H1 (cell line): Measurements from ENCODE around the gene MED29. TPM values are rescaled to one million over a fixed set of nuclear protein-coding genes. Genes with fewer than 3 reads are reported as not detected.

ENCODE experiments used
- CTCF ChIA-PET: fragments of 300-600 bp; sonication (Branson Sonifier 250); formaldehyde crosslinking; loops from one replicate; lab custom pipeline; 2021; ENCODE audit not compliant: partially characterized antibody; lab: Charles Lee
- POLR2A ChIA-PET: fragments of 300-600 bp; sonication (Branson Sonifier 250); formaldehyde crosslinking; loops from one replicate; lab custom pipeline; 2021; ENCODE audit warnings: inconsistent platforms; ENCODE audit not compliant: partially characterized antibody; lab: Charles Lee
- DNase-seq, 2 experiments: peaks; one replicate each; pipeline versions ENCODE4 v3.0.0 to v3.0.0-alpha.2; 2010 to 2022; ENCODE audit warnings: low spot score in 2 of 2, low read depth in 1 of 2, mixed read lengths in 1 of 2
- FAIRE-seq: peaks from 2 replicates; lab custom pipeline; 2011; peaks lifted over from hg19 to GRCh38; lab: Jason Lieb, UNC
- H2AFZ ChIP-seq: 2 replicates; pipeline ENCODE4 v1.8.1; 2012; ENCODE audit warnings: low read length, inconsistent platforms
- H2AK5ac ChIP-seq: 2 replicates; pipeline ENCODE4 v1.6.1; 2013; ENCODE audit warnings: low read depth, low read length
- H2BK120ac ChIP-seq: replicated peaks from 2 replicates; pipeline ENCODE3; 2013; ENCODE audit warnings: low read depth, low read length, inconsistent platforms
- H2BK12ac ChIP-seq: 2 replicates; pipeline ENCODE4 v1.6.1; 2013; ENCODE audit warnings: low read depth, low read length
- H2BK15ac ChIP-seq: 2 replicates; pipeline ENCODE4 v1.6.1; 2013; ENCODE audit warnings: low read length
- H2BK20ac ChIP-seq: 2 replicates; pipeline ENCODE4 v1.6.1; 2013; ENCODE audit warnings: low read length
- H2BK5ac ChIP-seq: 2 replicates; pipeline ENCODE4 v1.6.1; 2013; ENCODE audit warnings: low read depth, low read length
- H3K14ac ChIP-seq: 2 replicates; pipeline ENCODE4 v1.6.1; 2013; ENCODE audit warnings: inconsistent platforms; ENCODE audit not compliant: insufficient read length
- H3K18ac ChIP-seq: 2 replicates; pipeline ENCODE4 v1.6.1; 2013; ENCODE audit warnings: low read length; ENCODE audit errors: extremely low read depth
- H3K23ac ChIP-seq: 2 replicates; pipeline ENCODE4 v1.6.1; 2013; ENCODE audit warnings: inconsistent platforms; ENCODE audit not compliant: insufficient read length
- H3K23me2 ChIP-seq: 2 replicates; pipeline ENCODE4 v1.6.1; 2013; ENCODE audit warnings: low read depth, low read length
- H3K27ac ChIP-seq: 2 replicates; pipeline ENCODE4 v1.6.1; 2011; ENCODE audit warnings: low read depth, low read length, inconsistent platforms
- H3K27me3 ChIP-seq, 4 experiments: replicated peaks in 1 of 4; 1 replicate in 1 of 4; 2 replicates in 3 of 4; pipeline versions ENCODE4 v1.6.1 to v1.8.1; 2011 to 2013; ENCODE audit warnings: low read length in 3 of 4, mild to moderate bottlenecking in 3 of 4, inconsistent platforms in 2 of 4, mixed read lengths in 2 of 4, moderate library complexity in 1 of 4; ENCODE audit not compliant: control insufficient read depth in 3 of 4, insufficient read depth in 3 of 4; ENCODE audit errors: extremely low read depth in 1 of 4
- H3K36me3 ChIP-seq, 4 experiments: 2 replicates each; pipeline versions ENCODE4 v1.6.1 to v1.8.1; 2011 to 2013; ENCODE audit warnings: mild to moderate bottlenecking in 4 of 4, low read length in 3 of 4, moderate library complexity in 2 of 4, control low read depth in 1 of 4, inconsistent platforms in 1 of 4; ENCODE audit not compliant: insufficient read depth in 4 of 4, control insufficient read depth in 2 of 4
- H3K4ac ChIP-seq: replicated peaks from 2 replicates; pipeline ENCODE3; 2013; ENCODE audit warnings: low read length, low read depth, mixed read lengths, inconsistent platforms; ENCODE audit not compliant: insufficient read length
- H3K4me1 ChIP-seq, 4 experiments: replicated peaks in 1 of 4; 1 replicate in 1 of 4; 2 replicates in 3 of 4; pipeline versions ENCODE4 v1.6.1 to v1.8.1; 2011 to 2013; ENCODE audit warnings: low read length in 3 of 4, inconsistent platforms in 2 of 4, mixed read lengths in 1 of 4; ENCODE audit not compliant: insufficient read depth in 4 of 4, control insufficient read depth in 3 of 4
- H3K4me2 ChIP-seq, 2 experiments: 2 replicates each; pipeline versions ENCODE4 v1.6.1 to v1.8.1; 2011 to 2013; ENCODE audit warnings: low read depth in 2 of 2, low read length in 2 of 2, control low read depth in 1 of 2, inconsistent platforms in 1 of 2, mild to moderate bottlenecking in 1 of 2; ENCODE audit not compliant: insufficient read depth in 1 of 2
- H3K4me3 ChIP-seq, 4 experiments: fragments of 200-600, 300-600 bp in 1 of 4; sonication (generic), shearing (Covaris generic), sonication (Bioruptor Twin) in 1 of 4; 2 replicates each; pipeline versions ENCODE4 v1.5.1 to v1.8.1; 2011 to 2016; ENCODE audit warnings: low read length in 4 of 4, low read depth in 3 of 4, control low read depth in 2 of 4, inconsistent platforms in 2 of 4, mild to moderate bottlenecking in 2 of 4, mixed read lengths in 1 of 4, moderate library complexity in 1 of 4; ENCODE audit not compliant: insufficient read depth in 2 of 4; ENCODE audit errors: extremely low read depth in 1 of 4
- H3K56ac ChIP-seq: replicated peaks from 2 replicates; pipeline ENCODE3; 2013; ENCODE audit warnings: low read depth, mild to moderate bottlenecking, mixed read lengths, low read length, inconsistent platforms; ENCODE audit not compliant: insufficient read length
- H3K79me1 ChIP-seq: 2 replicates; pipeline ENCODE4 v1.6.1; 2013; ENCODE audit warnings: low read depth, low read length, control low read depth
- H3K79me2 ChIP-seq, 2 experiments: 2 replicates each; pipeline versions ENCODE4 v1.6.1 to v1.8.1; 2012 to 2013; ENCODE audit warnings: low read length in 2 of 2, mild to moderate bottlenecking in 2 of 2, inconsistent platforms in 1 of 2; ENCODE audit not compliant: insufficient read depth in 2 of 2, control insufficient read depth in 1 of 2
- H3K9ac ChIP-seq, 4 experiments: replicated peaks in 1 of 4; 1 replicate in 1 of 4; 2 replicates in 3 of 4; pipeline versions ENCODE4 v1.6.1 to v1.8.1; 2011 to 2013; ENCODE audit warnings: low read depth in 3 of 4, low read length in 3 of 4, control low read depth in 2 of 4, mild to moderate bottlenecking in 2 of 4, moderate library complexity in 2 of 4, inconsistent platforms in 1 of 4; ENCODE audit errors: extremely low read depth in 1 of 4
- H3K9me3 ChIP-seq, 2 experiments: 2 replicates each; pipeline versions ENCODE4 v1.6.1 to v1.8.1; 2012 to 2013; ENCODE audit warnings: mild to moderate bottlenecking in 2 of 2, moderate library complexity in 2 of 2, control low read depth in 1 of 2, inconsistent platforms in 1 of 2, low read depth in 1 of 2, low read length in 1 of 2, mixed read lengths in 1 of 2; ENCODE audit not compliant: insufficient read depth in 2 of 2
- H4K20me1 ChIP-seq, 2 experiments: replicated peaks in 1 of 2; 2 replicates each; pipeline versions ENCODE3 to v1.8.1; 2011 to 2013; ENCODE audit warnings: inconsistent platforms in 2 of 2, low read length in 2 of 2, mild to moderate bottlenecking in 1 of 2; ENCODE audit not compliant: insufficient read depth in 2 of 2, control insufficient read depth in 1 of 2
- H4K5ac ChIP-seq: 2 replicates; pipeline ENCODE4 v1.6.1; 2013; ENCODE audit warnings: low read length, low read depth, mixed read lengths, inconsistent platforms; ENCODE audit not compliant: insufficient read length
- H4K8ac ChIP-seq: 2 replicates; pipeline ENCODE4 v1.8.0; 2013; ENCODE audit warnings: mild to moderate bottlenecking, moderate library complexity, low read length, inconsistent platforms; ENCODE audit not compliant: insufficient read depth; ENCODE audit errors: extremely low read depth
- H4K91ac ChIP-seq: replicated peaks from 2 replicates; pipeline ENCODE3; 2013; ENCODE audit warnings: low read length, mixed read lengths, inconsistent platforms; ENCODE audit not compliant: insufficient read length
- BCL11A ChIP-seq, 2 experiments: IDR thresholded peaks; one replicate each; pipeline ENCODE4 v1.6.1; 2011; ENCODE audit warnings: low read depth in 2 of 2, low read length in 2 of 2, mild to moderate bottlenecking in 2 of 2
- CEBPB ChIP-seq: IDR thresholded peaks from 2 replicates; pipeline ENCODE4 v1.6.1; 2012; ENCODE audit warnings: low read depth, low read length
- CHD1 ChIP-seq: IDR thresholded peaks from 2 replicates; pipeline ENCODE4 v1.6.1; 2012; ENCODE audit warnings: low read depth, low read length, improper control_type of control experiment
- CHD2 ChIP-seq: IDR thresholded peaks from 2 replicates; pipeline ENCODE4 v1.6.1; 2012; ENCODE audit warnings: low read length, improper control_type of control experiment
- CTCF ChIP-seq, 3 experiments: IDR thresholded peaks; 1 replicate in 2 of 3; 2 replicates in 1 of 3; pipeline versions ENCODE4 v1.5.1 to v1.6.1; 2011; ENCODE audit warnings: low read length in 3 of 3, mild to moderate bottlenecking in 3 of 3, inconsistent platforms in 2 of 3, low read depth in 1 of 3, moderate library complexity in 1 of 3; ENCODE audit not compliant: insufficient read depth in 1 of 3; ENCODE audit errors: control extremely low read depth in 1 of 3
- E2F6 ChIP-seq: IDR thresholded peaks from 2 replicates; pipeline ENCODE4 v1.6.1; 2012; ENCODE audit warnings: inconsistent platforms
- KDM1A ChIP-seq: fragments of 200-600, 300-600 bp; sonication (generic); IDR thresholded peaks from 2 replicates; pipeline ENCODE4 v1.7.1; 2016; ENCODE audit warnings: mild to moderate bottlenecking, low read length, borderline replicate concordance
- MAX ChIP-seq: IDR thresholded peaks from 2 replicates; pipeline ENCODE4 v1.6.1; 2012; ENCODE audit warnings: inconsistent platforms
- RXRA ChIP-seq: IDR thresholded peaks from 2 replicates; pipeline ENCODE4 v1.6.1; 2011; ENCODE audit warnings: low read depth, mild to moderate bottlenecking, low read length, moderate library complexity; ENCODE audit not compliant: insufficient read depth
- SIRT6 ChIP-seq: IDR thresholded peaks from one replicate; pipeline ENCODE4 v1.7.1; 2012; ENCODE audit warnings: low read length, inconsistent platforms
- TEAD4 ChIP-seq: IDR thresholded peaks from 2 replicates; pipeline ENCODE4 v1.6.1; 2012; ENCODE audit warnings: low read depth, low read length, inconsistent platforms, mixed read lengths
- WGBS, 2 experiments: shearing (Covaris generic) in 1 of 2; methylation state at CpG; one replicate each; pipeline versions ENCODE4 v1.1.6 to v1.1.7; 2013 to 2015; ENCODE audit warnings: low lambda C conversion rate in 2 of 2, mixed read lengths in 2 of 2, inconsistent platforms in 1 of 2, low coverage in 1 of 2, missing lambda C conversion rate in 1 of 2; ENCODE audit not compliant: insufficient replicate concordance in 2 of 2, insufficient coverage in 1 of 2, insufficient read length in 1 of 2; ENCODE audit errors: extremely low coverage in 1 of 2, missing lambda C conversion rate in 1 of 2; 5-methylcytosine and 5-hydroxymethylcytosine counted together
- polyA plus RNA-seq, 7 experiments: library from polyadenylated mRNA; depleted of rRNA in 3 of 7; stranded (reverse) in 5 of 7; unstranded in 2 of 7; fragments of >200 nt in 5 of 7; fragments of 200-250 nt in 2 of 7; gene quantifications; 1 replicate in 5 of 7; 2 replicates in 1 of 7; 4 replicates in 1 of 7; pipeline versions ENCODE4 v1.2.1 to v1.2.3, GENCODE V29; 2011 to 2013; ENCODE audit warnings: missing spikeins in 2 of 7, mixed read lengths in 2 of 7
- total RNA-seq: library from RNA; stranded (reverse); fragmentation: NEBNext Ultra II Directional; extraction: Animal tissue kit (Norgen Biotek cat#: 25700); gene quantifications from 2 replicates; pipeline ENCODE4 v1.2.1, GENCODE V29; 2021

Gene MED29
- total and polyA plus RNA-seq, 2 of the 8 experiments (the other 6 are each of a cell fraction or from before 2014, with no cell fraction given), result 31.1 to 52.5 TPM

- DNase-seq (no peak), FAIRE-seq (no peak)
- no peak overlapping the region for H3K4ac ChIP-seq
- H3K56ac ChIP-seq, result no peak overlapping the region
- no peak overlapping the region for H2AK5ac ChIP-seq
- H2BK15ac ChIP-seq, result no peak overlapping the region
- no peak overlapping the region for H3K4me2 ChIP-seq
- H3K36me3 ChIP-seq, result peaks cover 32 to 72% (median 55%) of the 10 kb centered on the region in 4 experiments
- H3K23me2 ChIP-seq, result no peaks in the 10 kb centered on the region
- H3K79me1 ChIP-seq, result no peaks in the 10 kb centered on the region
- H3K9me3 ChIP-seq, result no peaks in the 10 kb centered on the region
- no peaks in the 10 kb centered on the region for H3K27me3 ChIP-seq
- 86% methylated on average over 3 of the region's 3 CpGs; no CpG with 5 or more reads in 1 of the 2 experiments for WGBS, 2 experiments
- peaks cover 1 to 7% of the 10 kb centered on the region in 2 experiments for H4K20me1 ChIP-seq
- no peak overlapping the region for H3K23ac ChIP-seq
- ChIA-PET CTCF (interaction anchor here (1.0 to 1.8 kb wide), 3 partner anchors 10 to 55 kb away, joined by 3 to 8 read pairs (median 3); no protein-coding TSS in a partner anchor), POLR2A (interaction anchor here (0.5 to 4.9 kb wide), 5 partner anchors 9 to 124 kb away, joined by 3 to 18 read pairs (median 7); partner anchors contain the start of genes MED29, PAF1 and TIMM50)
- no peaks in the 10 kb centered on the region for H3K79me2 ChIP-seq
- no peak overlapping the region for H3K27ac ChIP-seq
- H2BK120ac ChIP-seq, result no peak overlapping the region
- no peak overlapping the region for H2AFZ ChIP-seq
- no peak overlapping the region for H4K8ac ChIP-seq
- H3K14ac ChIP-seq, result no peak overlapping the region
- H3K9ac ChIP-seq, result no peak overlapping the region
- H3K4me3 ChIP-seq, result no peak overlapping the region
- no peak overlapping the region for H3K18ac ChIP-seq
- H2BK12ac ChIP-seq, result no peak overlapping the region
- no peak overlapping the region for H2BK5ac ChIP-seq
- H3K4me1 ChIP-seq, result no peaks in the 10 kb centered on the region
- no peak overlapping the region for H4K5ac ChIP-seq
- no peak overlapping the region for H4K91ac ChIP-seq
- no peak overlapping the region for H2BK20ac ChIP-seq
- TF ChIP-seq E2F6, result no peak
- no peak for TF ChIP-seq CTCF (IDR thresholded peaks at IDR 0.05; ENCODE audit: control extremely low read depth in 1 of 3, insufficient read depth in 1 of 3, low read depth in 1 of 3, low read length in 3 of 3)
- no peak for TF ChIP-seq SIRT6
- no peak for TF ChIP-seq CHD2
- TF ChIP-seq KDM1A, result no peak
- TF ChIP-seq CEBPB, result no peak
- no peak for TF ChIP-seq CHD1
- no peak for TF ChIP-seq TEAD4
- TF ChIP-seq RXRA, result no peak
- no peak for TF ChIP-seq BCL11A (IDR thresholded peaks at IDR 0.05; ENCODE audit: low read depth in 2 of 2, low read length in 2 of 2)
- TF ChIP-seq MAX, result no peak
Measured at GRCh38 chr19:39356073-39356472, 35.1 kb upstream of the MED29 start.
